SK-N-SH treated with all-trans-retinoic acid at 6 μM for 48 hours (cell line): ENCODE data around the gene BPI.

Experiments used
- CREB5 ChIP-seq: fragments of 250-450 bp; sonication (Bioruptor Pico); IDR thresholded peaks from 2 replicates; pipeline ENCODE4 v1.5.1; 2020; ENCODE audit warnings: low read depth, mild to moderate bottlenecking, moderate library complexity
- CSRNP3 ChIP-seq: fragments of 250-450 bp; sonication (Bioruptor Pico); IDR thresholded peaks from 2 replicates; pipeline ENCODE4 v1.5.1; 2021; ENCODE audit warnings: mild to moderate bottlenecking, moderate library complexity
- ISL1 ChIP-seq: fragments of 250-450 bp; sonication (Bioruptor Pico); IDR thresholded peaks from 2 replicates; pipeline ENCODE4 v2.1.2; 2022; ENCODE audit warnings: mild to moderate bottlenecking, moderate library complexity
- PATZ1 ChIP-seq: fragments of 250-450 bp; sonication (Bioruptor Pico); IDR thresholded peaks from 2 replicates; pipeline ENCODE4 v1.8.0; 2020; ENCODE audit warnings: mild to moderate bottlenecking, moderate library complexity, borderline replicate concordance
- POU6F1 ChIP-seq: fragments of 250-450 bp; sonication (Bioruptor Pico); IDR thresholded peaks from 2 replicates; pipeline ENCODE4 v1.8.0; 2021; ENCODE audit warnings: low read depth, mild to moderate bottlenecking, moderate library complexity, borderline replicate concordance
- RARB ChIP-seq: fragments of 250-450 bp; sonication (Bioruptor Pico); IDR thresholded peaks from 2 replicates; pipeline ENCODE4 v1.8.0; 2021; ENCODE audit warnings: mild to moderate bottlenecking, moderate library complexity
- SNAI2 ChIP-seq: fragments of 250-450 bp; sonication (Bioruptor Pico); IDR thresholded peaks from 2 replicates; pipeline ENCODE4 v1.5.0; 2020; ENCODE audit warnings: mild to moderate bottlenecking, moderate library complexity
- ZFP3 ChIP-seq: fragments of 250-450 bp; sonication (Bioruptor Pico); IDR thresholded peaks from 2 replicates; pipeline ENCODE4 v1.5.0; 2020; ENCODE audit warnings: mild to moderate bottlenecking, moderate library complexity
- ZFP30 ChIP-seq: fragments of 450-650 bp; formaldehyde crosslinking; IDR thresholded peaks from 2 replicates; pipeline ENCODE4 v1.5.0; 2022; ENCODE audit warnings: mild to moderate bottlenecking, moderate library complexity
- ZNF565 ChIP-seq: fragments of 450-650 bp; formaldehyde crosslinking; conservative IDR thresholded peaks from 2 replicates; pipeline ENCODE4 v1.5.0; 2020; ENCODE audit warnings: low read depth, mild to moderate bottlenecking, moderate library complexity

- no peak for TF ChIP-seq ZFP3 (CRISPR knock-in tag)
- TF ChIP-seq CSRNP3 = no peak
- TF ChIP-seq PATZ1 (CRISPR knock-in tag) = no peak
- TF ChIP-seq ZNF565 (CRISPR knock-in tag) = no peak
- no peak for TF ChIP-seq POU6F1 (CRISPR knock-in tag)
- TF ChIP-seq ISL1 (CRISPR knock-in tag) = no peak
- no peak for TF ChIP-seq SNAI2 (CRISPR knock-in tag)
- TF ChIP-seq RARB = no peak
- no peak for TF ChIP-seq CREB5 (CRISPR knock-in tag)
- TF ChIP-seq ZFP30 (CRISPR knock-in tag) = no peak
Measured at GRCh38 chr20:38373231-38373867, 69.4 kb downstream of the BPI start.
